Mucosa of descending colon (tissue), 3 donors: Measurements from ENCODE around the gene CAPZA1. TPM values are rescaled to one million over a fixed set of nuclear protein-coding genes. Genes with fewer than 3 reads are reported as not detected.

Experiments
- ATAC-seq: fragments of 200-7000 bp; cut with Tn5 transposase; one replicate; pipeline ENCODE4 v1.9.1; 2020; ENCODE audit warnings: mild to moderate bottlenecking, moderate library complexity
- DNase-seq, 3 donors: peaks; one replicate each; pipeline ENCODE4 v3.0.0-alpha.2; 2020
- H3K36me3 ChIP-seq: fragments of 200-600 bp; one replicate; pipeline ENCODE4 v1.8.0; 2021; ENCODE audit warnings: low read depth, mild to moderate bottlenecking
- H3K4me1 ChIP-seq: fragments of 200-600 bp; one replicate; pipeline ENCODE4 v1.8.0; 2021; ENCODE audit warnings: low read depth, mild to moderate bottlenecking
- H3K4me3 ChIP-seq: fragments of 200-600 bp; one replicate; pipeline ENCODE4 v1.8.0; 2021; ENCODE audit warnings: mild to moderate bottlenecking
- H3K9me3 ChIP-seq: fragments of 200-600 bp; one replicate; pipeline ENCODE4 v1.8.0; 2021; ENCODE audit warnings: mild to moderate bottlenecking
- intact Hi-C, 2 donors: fragments of 100-400 bp; cut with DNase I in 1 of 2; cut with micrococcal nuclease in 1 of 2; formaldehyde crosslinking; loops; one replicate each; pipeline versions ENCODE4 v1.11.0 to v1.11.1; 2022; cut with DNase I, micrococcal nuclease
- long read RNA-seq, 2 donors: library from polyadenylated mRNA; unstranded; transcript quantifications; one replicate each; pipeline ENCODE4 v2.0.0, GENCODE V29; 2019 to 2021
- total RNA-seq, 3 donors: library from RNA; stranded (reverse); fragmentation: NEBNext Ultra II Directional in 2 of 3; extraction: Animal tissue kit (Norgen Biotek cat#: 25700) in 2 of 3; gene quantifications; one replicate each; pipeline versions ENCODE4 v1.2.1 to v1.2.4, GENCODE V29; 2021 to 2023
- TF ChIP-seq, protein P1 (sequence below): fragments of 200-600 bp; IDR thresholded peaks from one replicate; pipeline ENCODE4 v1.8.0; 2022; ENCODE audit warnings: antibody characterized with exemption, mild to moderate bottlenecking
- donor health status: DM: no; HTN: no; CAD: no; lungs with moderate emphysema.
- donor health status: DM: no; HTN: no; CAD: no.
- donor health status: DM: no; HTN: yes; CAD: no.

The CAPZA1 gene
- total RNA-seq, result 100 to 1,000 TPM; 106 to 175 (median 156) TPM
- long read RNA-seq, donor 1, transcript CAPZA1-201 (10 exons, 3,020 nt), result major isoform, 63 of 74 reads
- long read RNA-seq, donor 1, partial matches to known transcripts, result 3 of 74 reads
- long read RNA-seq, donor 1, other reads (novel, unspliced or antisense), result 6 of 74 reads
- long read RNA-seq, donor 2, transcript CAPZA1-201 (10 exons, 3,020 nt), result major isoform, 40 of 101 reads
- long read RNA-seq, donor 2, partial matches to known transcripts, result 3 of 101 reads
- long read RNA-seq, donor 2, other reads (novel, unspliced or antisense), result 57 of 101 reads

DNA sequence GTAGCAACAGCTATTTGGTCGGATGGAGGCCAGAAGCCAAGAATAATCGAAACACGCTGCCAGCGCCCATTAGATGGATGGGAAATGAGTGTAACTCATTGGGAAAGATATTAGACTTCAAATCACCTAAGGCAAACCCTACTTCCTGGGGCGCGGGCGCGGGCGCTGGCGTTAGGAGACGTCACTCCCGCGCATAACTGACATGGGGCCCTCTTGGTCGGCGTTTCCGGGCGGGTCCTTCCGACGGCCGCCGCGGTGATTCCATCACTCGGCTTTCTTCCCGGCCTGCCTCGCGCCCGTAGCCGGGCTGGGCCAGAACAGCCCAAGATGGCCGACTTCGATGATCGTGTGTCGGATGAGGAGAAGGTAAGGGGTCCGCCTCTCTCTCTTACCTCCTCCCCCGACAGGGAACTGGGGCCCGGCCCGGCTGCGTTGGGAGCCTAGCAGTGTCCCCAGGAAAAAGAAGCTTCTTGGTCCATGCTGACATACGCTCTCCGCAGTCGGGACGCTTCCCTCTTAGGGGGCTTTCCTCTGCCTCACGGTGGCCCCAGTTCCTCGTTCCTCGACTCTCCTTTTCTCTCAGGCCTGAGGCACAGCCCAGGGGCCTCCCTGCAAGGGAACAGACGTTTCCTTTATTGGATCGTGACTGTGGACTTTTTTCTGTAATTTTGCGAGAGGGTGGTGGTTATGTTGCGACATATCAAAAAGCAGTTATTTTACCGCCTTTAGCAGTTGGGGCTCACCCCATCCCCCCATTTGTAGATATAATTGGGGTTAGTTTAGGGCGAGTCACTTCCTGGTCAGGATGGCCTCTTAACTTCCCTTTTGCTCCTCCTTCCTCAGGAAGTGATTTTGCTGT is at the start of gene CAPZA1:
Gene CAPZA1 (plus strand): TSS at position 315 of the 859 bp plus-strand sequence. CDS start 13 bp downstream, at position 328.
- peak; percentile 93 to 97 (median 94) for DNase-seq
- intact Hi-C loops, result loop anchor here in 1 of 2 donors (10.0 kb wide), 2 partner anchors 115 to 225 kb away; partner anchors contain the start of genes CTTNBP2NL and WNT2B
- TF ChIP-seq, protein P1, sequence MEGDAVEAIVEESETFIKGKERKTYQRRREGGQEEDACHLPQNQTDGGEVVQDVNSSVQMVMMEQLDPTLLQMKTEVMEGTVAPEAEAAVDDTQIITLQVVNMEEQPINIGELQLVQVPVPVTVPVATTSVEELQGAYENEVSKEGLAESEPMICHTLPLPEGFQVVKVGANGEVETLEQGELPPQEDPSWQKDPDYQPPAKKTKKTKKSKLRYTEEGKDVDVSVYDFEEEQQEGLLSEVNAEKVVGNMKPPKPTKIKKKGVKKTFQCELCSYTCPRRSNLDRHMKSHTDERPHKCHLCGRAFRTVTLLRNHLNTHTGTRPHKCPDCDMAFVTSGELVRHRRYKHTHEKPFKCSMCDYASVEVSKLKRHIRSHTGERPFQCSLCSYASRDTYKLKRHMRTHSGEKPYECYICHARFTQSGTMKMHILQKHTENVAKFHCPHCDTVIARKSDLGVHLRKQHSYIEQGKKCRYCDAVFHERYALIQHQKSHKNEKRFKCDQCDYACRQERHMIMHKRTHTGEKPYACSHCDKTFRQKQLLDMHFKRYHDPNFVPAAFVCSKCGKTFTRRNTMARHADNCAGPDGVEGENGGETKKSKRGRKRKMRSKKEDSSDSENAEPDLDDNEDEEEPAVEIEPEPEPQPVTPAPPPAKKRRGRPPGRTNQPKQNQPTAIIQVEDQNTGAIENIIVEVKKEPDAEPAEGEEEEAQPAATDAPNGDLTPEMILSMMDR, result no peak
- Histone ChIP-seq H3K4me1 (peaks cover 20% of the 10 kb centered on the region), H3K4me3 (peak within 1 kb of the TSS; percentile 87), H3K36me3 (no peaks in the 10 kb centered on the region), H3K9me3 (no peaks in the 10 kb centered on the region)
- peak; percentile 95 for ATAC-seq

DNA sequence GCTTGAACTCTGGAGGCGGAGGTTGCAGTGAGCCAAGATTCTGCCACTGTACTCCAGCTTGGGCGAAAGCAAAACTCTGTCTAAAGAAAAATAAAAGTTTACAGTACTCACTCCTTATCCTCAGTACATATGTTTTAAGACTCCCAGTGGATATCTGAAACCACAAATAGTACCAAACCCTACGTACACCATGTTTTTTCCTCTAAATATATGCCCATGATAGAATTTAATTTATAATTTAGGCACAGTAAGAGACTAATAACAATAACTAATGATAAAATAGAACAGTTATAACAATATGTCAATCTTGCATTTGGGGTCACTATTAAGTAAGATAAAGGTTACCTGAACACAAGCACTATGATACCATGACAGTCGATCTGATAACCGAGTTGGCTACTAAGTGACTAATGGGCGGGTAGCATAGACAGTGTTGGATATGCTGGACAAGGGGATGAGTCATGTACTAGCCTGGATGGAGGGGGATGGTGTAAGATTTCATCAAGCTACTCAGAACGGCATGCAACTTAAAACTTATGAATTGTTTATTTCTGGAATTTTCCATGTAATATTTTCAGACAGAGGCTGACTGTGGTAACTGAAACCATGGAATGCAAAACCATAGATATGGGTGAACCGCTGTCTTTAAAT is 44.4 kb upstream of the CAPZA1 start:
- ATAC-seq (peak; percentile 42), DNase-seq (no peak)
- TF ChIP-seq, protein P1, result no peak
- Histone ChIP-seq H3K9me3 (no peaks in the 10 kb centered on the region), H3K4me3 (no peak overlapping the region), H3K36me3 (no peaks in the 10 kb centered on the region), H3K4me1 (peaks cover 4% of the 10 kb centered on the region)
- intact Hi-C loops, result no loop called here

DNA sequence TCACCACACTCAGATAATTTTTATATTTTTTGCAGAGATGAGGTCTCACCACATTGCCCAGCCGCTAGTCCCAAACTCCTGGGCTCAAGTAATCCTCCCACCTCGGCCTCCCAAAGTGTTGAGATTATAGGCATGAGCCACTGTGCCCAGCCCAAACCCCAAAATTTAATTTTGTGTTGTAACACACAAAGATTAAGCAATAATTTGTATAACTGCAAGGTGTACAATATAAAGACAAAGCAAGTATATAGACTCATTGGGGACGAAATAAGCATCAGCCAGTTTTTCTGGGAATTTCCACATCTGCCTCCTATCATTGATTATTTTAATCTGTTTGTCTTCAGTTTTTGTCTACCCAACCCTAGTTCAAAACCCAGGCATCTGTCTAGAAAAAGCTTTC is 43.4 kb upstream of the CAPZA1 start:
- ATAC-seq (no peak), DNase-seq (no peak)
- Histone ChIP-seq H3K4me1 (peaks cover 4% of the 10 kb centered on the region), H3K36me3 (no peaks in the 10 kb centered on the region), H3K4me3 (no peak overlapping the region), H3K9me3 (no peaks in the 10 kb centered on the region)
- TF ChIP-seq, protein P1, result no peak
- intact Hi-C loops, result no loop called here

DNA sequence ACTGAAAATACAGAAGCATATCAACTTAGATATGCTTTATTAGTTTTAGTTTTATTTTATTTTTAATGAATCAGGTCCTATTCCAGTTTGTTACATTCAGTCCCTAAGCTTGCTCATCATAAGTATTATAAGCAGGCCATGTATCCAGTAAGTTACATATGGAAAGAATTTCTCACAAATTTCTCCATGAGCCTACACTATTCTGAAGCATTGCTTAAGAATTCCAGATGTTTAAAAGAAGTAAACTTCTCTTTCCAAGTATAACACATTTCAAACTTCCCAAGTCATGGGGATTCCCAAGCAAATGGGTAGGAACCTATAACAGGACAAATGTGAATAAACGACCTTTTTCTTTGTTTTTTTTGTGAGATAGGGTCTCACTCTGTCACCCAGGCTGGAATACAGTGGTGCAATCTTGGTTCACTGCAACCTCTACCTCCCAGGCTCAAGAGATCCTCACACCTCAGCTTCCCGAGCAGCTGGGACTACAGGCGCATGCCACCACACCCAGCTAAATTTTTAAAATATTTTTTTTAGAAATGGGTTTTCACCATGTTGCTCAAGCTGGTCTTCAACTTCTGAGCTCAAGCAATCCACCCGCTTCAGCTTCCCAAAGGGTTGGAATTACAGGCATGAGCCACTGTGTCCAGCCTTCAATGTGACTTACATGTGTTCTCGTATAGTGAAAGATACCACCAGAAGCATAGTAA is 39.7 kb upstream of the CAPZA1 start:
- Histone ChIP-seq H3K9me3 (no peaks in the 10 kb centered on the region), H3K4me1 (peaks cover 4% of the 10 kb centered on the region), H3K4me3 (no peak overlapping the region), H3K36me3 (no peaks in the 10 kb centered on the region)
- no peak for DNase-seq
- intact Hi-C loops, result no loop called here
- TF ChIP-seq, protein P1, result no peak
- no peak for ATAC-seq

DNA sequence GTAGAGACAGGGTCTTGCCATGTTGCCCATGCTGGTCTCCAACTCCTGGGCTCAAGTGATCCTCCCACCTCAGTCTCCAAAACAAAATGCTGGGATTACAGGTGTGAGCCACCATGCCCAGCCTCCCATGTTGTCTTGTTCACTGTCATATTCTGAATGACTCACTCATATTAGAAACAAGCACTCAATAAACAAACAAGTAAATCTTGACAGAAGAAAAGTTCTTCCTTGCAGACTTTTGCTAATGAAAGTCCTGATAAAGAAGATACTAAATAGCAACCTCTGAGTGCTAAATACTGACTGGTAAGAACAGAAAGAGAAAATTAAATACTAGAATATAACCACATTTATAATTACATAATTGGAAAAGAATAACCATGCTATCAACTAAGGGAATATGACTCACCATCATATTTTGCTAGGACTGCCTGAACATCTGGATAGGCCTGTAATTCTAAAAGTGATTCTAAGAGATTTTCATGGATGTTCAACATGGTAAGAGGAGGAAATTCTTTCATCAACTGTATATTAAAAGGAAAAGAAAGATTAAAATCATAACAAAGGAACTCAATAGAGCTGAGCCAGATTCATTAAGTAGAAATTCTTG is 37.9 kb upstream of the CAPZA1 start:
- intact Hi-C loops, result no loop called here
- Histone ChIP-seq H3K9me3 (no peaks in the 10 kb centered on the region), H3K4me1 (peaks cover 4% of the 10 kb centered on the region), H3K4me3 (no peak overlapping the region), H3K36me3 (no peaks in the 10 kb centered on the region)
- DNase-seq, result no peak
- TF ChIP-seq, protein P1, result no peak
- ATAC-seq, result peak; percentile 46
